GM12801 (cell line): ENCODE results near the gene HSD17B1.

Experiments
- CTCF ChIP-seq: IDR thresholded peaks from one replicate; pipeline ENCODE4 v1.5.1; 2011; ENCODE audit warnings: control low read depth; ENCODE audit not compliant: insufficient read length; ENCODE audit errors: extremely low read depth

The HSD17B1 gene

GRCh38 chr17:42554250-42555121 is 1.8 kb downstream of the HSD17B1 start:
- TF ChIP-seq CTCF, result no peak

GRCh38 chr17:42555122-42555622 is 2.4 kb downstream of the HSD17B1 start:
- TF ChIP-seq CTCF, result no peak

GRCh38 chr17:42559075-42559474 is 6.4 kb downstream of the HSD17B1 start:
- no peak for TF ChIP-seq CTCF

- TF ChIP-seq CTCF, result no peak
Measured at GRCh38 chr17:42560246-42560645, 7.5 kb downstream of the HSD17B1 start.

- TF ChIP-seq CTCF, result no peak
Measured at GRCh38 chr17:42561897-42562387, 9.2 kb downstream of the HSD17B1 start, which contains the start of gene COASY. TSS of gene COASY (plus strand) at chr17:42562148. CDS start at chr17:42562623, 475 bp downstream.

GRCh38 chr17:42562388-42563142 is 9.8 kb downstream of the HSD17B1 start:
- no peak for TF ChIP-seq CTCF

GRCh38 chr17:42563143-42563509 is 10.4 kb downstream of the HSD17B1 start:
- TF ChIP-seq CTCF, result no peak
